PC-3 (cell line): Measurements from ENCODE around the gene ENO1. TPM values are rescaled to one million over a fixed set of nuclear protein-coding genes. Genes with fewer than 3 reads are reported as not detected.
"Not testable (repeated sequence)": the region's sequence is repeated elsewhere in the genome, so short reads cannot be mapped to it uniquely, and the experiment has no call there.

Source experiments
- ATAC-seq: fragments of 200-7000 bp; cut with Tn5 transposase; 2 replicates; pipeline ENCODE4 v1.9.1; 2020; ENCODE audit warnings: mild to moderate bottlenecking, moderate library complexity
- BruUV-seq: library from RNA; stranded (reverse); fragments of 400-500 nt; replicated peaks from 2 replicates; lab custom pipeline; 2021; lab: Mats Ljungman, UMichigan
- CTCF ChIA-PET: fragments of 300-600 bp; sonication (Branson Sonifier 250); formaldehyde crosslinking; loops from one replicate; lab custom pipeline; 2022; ENCODE audit warnings: antibody characterized with exemption; lab: Charles Lee
- POLR2A ChIA-PET: fragments of 300-600 bp; sonication (Branson Sonifier 250); formaldehyde crosslinking; loops from one replicate; lab custom pipeline; 2022; ENCODE audit warnings: antibody characterized with exemption; ENCODE audit not compliant: unreplicated experiment; lab: Charles Lee
- DNase-seq: peaks from one replicate; pipeline ENCODE4 v3.0.0-alpha.2; 2015
- H2AFZ ChIP-seq: fragments of 300-600 bp; sonication (generic); 2 replicates; pipeline ENCODE4 v1.6.0; 2016; ENCODE audit warnings: antibody characterized with exemption, low read length
- H3F3A ChIP-seq: fragments of 300-600 bp; sonication (generic); one replicate; pipeline ENCODE4 v1.6.0; 2017; ENCODE audit warnings: antibody characterized with exemption, low read length, control low read depth, mild to moderate bottlenecking; ENCODE audit not compliant: unreplicated experiment
- H3K27ac ChIP-seq: fragments of 300-600 bp; sonication (generic); 2 replicates; pipeline ENCODE4 v1.5.1; 2016; ENCODE audit warnings: mild to moderate bottlenecking, low read length
- H3K27me3 ChIP-seq: fragments of 300-600 bp; sonication (generic); 2 replicates; pipeline ENCODE4 v1.6.1; 2016; ENCODE audit warnings: low read length, mixed read lengths
- H3K36me3 ChIP-seq: fragments of 300-600 bp; sonication (generic); 2 replicates; pipeline ENCODE4 v1.6.1; 2016; ENCODE audit warnings: low read depth, mixed run types, low read length, mixed read lengths
- H3K4me1 ChIP-seq: fragments of 300-600 bp; sonication (generic); 2 replicates; pipeline ENCODE4 v1.5.1; 2016; ENCODE audit warnings: low read length; ENCODE audit not compliant: insufficient read depth
- H3K4me2 ChIP-seq: fragments of 300-600 bp; sonication (generic); 2 replicates; pipeline ENCODE4 v1.6.0; 2016; ENCODE audit warnings: low read length
- H3K4me3 ChIP-seq: fragments of 300-600 bp; sonication (generic); 2 replicates; pipeline ENCODE4 v1.5.1; 2016; ENCODE audit warnings: mild to moderate bottlenecking, low read length, mixed read lengths
- H3K79me2 ChIP-seq: fragments of 300-600 bp; sonication (generic); 2 replicates; pipeline ENCODE4 v1.6.1; 2017; ENCODE audit warnings: low read length, mixed read lengths
- H3K9ac ChIP-seq: fragments of 300-600 bp; sonication (generic); 2 replicates; pipeline ENCODE4 v1.6.0; 2016; ENCODE audit warnings: mild to moderate bottlenecking, low read length
- H3K9me2 ChIP-seq: fragments of 300-600 bp; sonication (generic); replicated peaks from 2 replicates; pipeline ENCODE4 v1.6.1; 2016; ENCODE audit warnings: mixed run types, low read length, mixed read lengths
- H3K9me3 ChIP-seq: fragments of 300-600 bp; sonication (generic); 2 replicates; pipeline ENCODE4 v1.6.1; 2016; ENCODE audit warnings: low read length, mixed read lengths
- H4K20me1 ChIP-seq: fragments of 300-600 bp; sonication (generic); 2 replicates; pipeline ENCODE4 v1.6.1; 2016; ENCODE audit warnings: low read length, mixed read lengths
- CTCF ChIP-seq: fragments of 300-600 bp; sonication (generic); conservative IDR thresholded peaks from 2 replicates; pipeline ENCODE4 v1.5.1; 2017; ENCODE audit warnings: antibody characterized with exemption, low read depth, mild to moderate bottlenecking, low read length
- EZH2 ChIP-seq: fragments of 300-600 bp; sonication (generic); IDR thresholded peaks from one replicate; pipeline ENCODE4 v1.6.1; 2017; ENCODE audit warnings: antibody characterized with exemption, mild to moderate bottlenecking, low read length; ENCODE audit not compliant: unreplicated experiment
- EZH2phosphoT487 ChIP-seq: fragments of 300-600 bp; sonication (generic); IDR thresholded peaks from 2 replicates; pipeline ENCODE4 v1.6.1; 2018; ENCODE audit warnings: mild to moderate bottlenecking, antibody characterized with exemption, low read length, borderline replicate concordance
- intact Hi-C: fragments of 100-400 bp; cut with micrococcal nuclease; formaldehyde crosslinking; loops from 2 replicates; pipeline ENCODE4 v1.9.0; 2023
- total RNA-seq: library from RNA; depleted of rRNA; stranded (reverse); fragments of >200 nt; gene quantifications from 2 replicates; pipeline ENCODE4 v1.2.3, GENCODE V29; 2014

ENO1 gene
- total RNA-seq, 1 experiment from 2014 or later = 3,712 TPM

GRCh38 chr1:8831340-8831739 is 47.1 kb downstream of the ENO1 start:
- ATAC-seq (no peak), DNase-seq (no peak)
- H3K36me3 ChIP-seq = no peaks in the 10 kb centered on the region
- no peak overlapping the region for H3K4me3 ChIP-seq
- H3K27me3 ChIP-seq = no peaks in the 10 kb centered on the region
- CTCF ChIA-PET = no interaction called here
- H3K9me3 ChIP-seq = no peaks in the 10 kb centered on the region
- H3K27ac ChIP-seq = no peak overlapping the region
- H3F3A ChIP-seq = no peaks in the 10 kb centered on the region
- H3K9me2 ChIP-seq = no peaks in the 10 kb centered on the region
- POLR2A ChIA-PET = no interaction called here
- no peaks in the 10 kb centered on the region for H3K79me2 ChIP-seq
- intact Hi-C loops = no loop called here
- no peak overlapping the region for H3K4me2 ChIP-seq
- no peaks in the 10 kb centered on the region for H4K20me1 ChIP-seq
- H2AFZ ChIP-seq = no peak overlapping the region
- H3K4me1 ChIP-seq = peaks cover 8% of the 10 kb centered on the region; the same call in 1 of the 2 replicates
- no TSS peak for BruUV-seq
- no peak for TF ChIP-seq EZH2phosphoT487
- TF ChIP-seq CTCF = peak; percentile 42; the same call in 1 of the 2 replicates
- H3K9ac ChIP-seq = no peak overlapping the region

GRCh38 chr1:8830732-8831131 is 47.8 kb downstream of the ENO1 start:
- H2AFZ ChIP-seq, H3F3A ChIP-seq, DNase-seq, H3K27ac ChIP-seq, H4K20me1 ChIP-seq, POLR2A ChIA-PET, H3K36me3 ChIP-seq, ATAC-seq, H3K9ac ChIP-seq, CTCF ChIA-PET, H3K9me2 ChIP-seq, H3K4me2 ChIP-seq, H3K4me3 ChIP-seq, H3K27me3 ChIP-seq, BruUV-seq, H3K79me2 ChIP-seq, H3K9me3 ChIP-seq, intact Hi-C loops: not testable (repeated sequence)
- H3K4me1 ChIP-seq = peaks cover 14% of the 10 kb centered on the region

- Histone ChIP-seq H3K9me3 (no peaks in the 10 kb centered on the region), H3K4me3 (no peak overlapping the region), H4K20me1 (no peaks in the 10 kb centered on the region), H3K79me2 (no peaks in the 10 kb centered on the region), H3K36me3 (no peaks in the 10 kb centered on the region), H3F3A (peaks cover 10% of the 10 kb centered on the region), H3K9ac (peak overlapping the region; percentile 0; the same call in 1 of the 2 replicates), H3K4me2 (peak overlapping the region; percentile 60), H3K4me1 (peaks cover 46% of the 10 kb centered on the region), H3K9me2 (no peaks in the 10 kb centered on the region), H3K27me3 (no peaks in the 10 kb centered on the region), H3K27ac (peak overlapping the region; percentile 75), H2AFZ (peak overlapping the region; percentile 53; the same call in 1 of the 2 replicates)
- intact Hi-C loops = no loop called here
- POLR2A ChIA-PET = interaction anchor here (0.5 kb wide), 1 partner anchor 9 kb away, joined by 3 read pairs; no protein-coding TSS in a partner anchor
- CTCF ChIA-PET = no interaction called here
- TF ChIP-seq EZH2phosphoT487 = no peak
- TF ChIP-seq CTCF = no peak
- TF ChIP-seq EZH2 = no peak
- peak; percentile 78 for ATAC-seq
- peak; percentile 90 for DNase-seq
- no TSS peak for BruUV-seq
These were observed 52.5 kb downstream of the ENO1 start for GRCh38 chr1:8825985-8826481.
